NT2/D1 (cell line): ENCODE measurements around the gene PSTPIP2.

Source experiments
- SUZ12 ChIP-seq: IDR thresholded peaks from 2 replicates; pipeline ENCODE4 v1.6.1; 2011; ENCODE audit not compliant: insufficient read length, insufficient read depth; ENCODE audit errors: extremely low read depth
- YY1 ChIP-seq: IDR thresholded peaks from 2 replicates; pipeline ENCODE4 v1.6.1; 2011; ENCODE audit not compliant: insufficient read length, insufficient read depth
- ZNF274 ChIP-seq: IDR thresholded peaks from 2 replicates; pipeline ENCODE4 v1.6.1; 2011; ENCODE audit warnings: mild to moderate bottlenecking, low read depth, low read length

DNA sequence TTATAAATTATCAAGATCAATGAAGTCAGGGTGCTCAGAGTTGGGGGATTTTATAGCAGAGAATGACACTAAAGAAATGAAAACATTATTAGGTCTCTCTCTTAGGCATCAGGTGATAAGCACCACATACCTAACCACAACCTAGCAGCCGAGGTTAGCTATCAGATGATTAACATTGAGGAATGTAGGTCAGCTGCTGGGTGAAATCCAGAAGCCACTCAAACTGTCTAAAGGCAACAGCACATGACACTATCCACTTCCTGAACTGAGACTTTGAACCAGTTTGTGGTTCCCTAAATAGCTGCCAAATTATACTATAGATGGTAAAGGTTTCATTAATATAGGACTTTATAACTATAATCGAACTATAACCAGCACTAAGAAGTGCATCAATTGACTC, 109.6 kb downstream of the PSTPIP2 start:
- no peak for TF ChIP-seq SUZ12
- no peak for TF ChIP-seq YY1
- no peak for TF ChIP-seq ZNF274
